Measurements from ENCODE around the gene EHMT1.

DNA sequence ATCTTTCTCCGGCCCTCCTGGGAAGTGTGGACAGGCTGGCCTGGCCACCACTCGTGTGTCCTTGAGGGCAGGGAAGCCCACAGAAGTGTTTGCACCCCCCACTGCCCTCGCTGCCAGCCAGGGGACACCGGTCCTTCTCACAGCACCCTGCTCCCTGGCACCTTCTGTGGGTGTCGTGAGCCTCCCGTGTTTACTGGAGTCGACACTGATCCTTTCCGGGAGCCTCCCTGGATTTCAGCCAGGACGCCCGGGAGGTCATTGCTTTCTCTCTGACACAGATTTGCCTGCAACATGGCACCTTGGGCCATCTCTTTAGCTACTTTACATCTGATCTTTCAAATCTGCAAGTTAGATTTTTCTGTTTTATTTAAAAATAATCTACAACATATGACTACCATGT, 138.3 kb downstream of the EHMT1 start:
- TF ChIP-seq JUNB (IDR thresholded peaks at IDR 0.05; ENCODE audit: unreplicated experiment) (no peak), POLR2AphosphoS5 (IDR thresholded peaks at IDR 0.05; ENCODE audit: low read depth) (no peak)
- TF ChIP-seq, protein P1, sequence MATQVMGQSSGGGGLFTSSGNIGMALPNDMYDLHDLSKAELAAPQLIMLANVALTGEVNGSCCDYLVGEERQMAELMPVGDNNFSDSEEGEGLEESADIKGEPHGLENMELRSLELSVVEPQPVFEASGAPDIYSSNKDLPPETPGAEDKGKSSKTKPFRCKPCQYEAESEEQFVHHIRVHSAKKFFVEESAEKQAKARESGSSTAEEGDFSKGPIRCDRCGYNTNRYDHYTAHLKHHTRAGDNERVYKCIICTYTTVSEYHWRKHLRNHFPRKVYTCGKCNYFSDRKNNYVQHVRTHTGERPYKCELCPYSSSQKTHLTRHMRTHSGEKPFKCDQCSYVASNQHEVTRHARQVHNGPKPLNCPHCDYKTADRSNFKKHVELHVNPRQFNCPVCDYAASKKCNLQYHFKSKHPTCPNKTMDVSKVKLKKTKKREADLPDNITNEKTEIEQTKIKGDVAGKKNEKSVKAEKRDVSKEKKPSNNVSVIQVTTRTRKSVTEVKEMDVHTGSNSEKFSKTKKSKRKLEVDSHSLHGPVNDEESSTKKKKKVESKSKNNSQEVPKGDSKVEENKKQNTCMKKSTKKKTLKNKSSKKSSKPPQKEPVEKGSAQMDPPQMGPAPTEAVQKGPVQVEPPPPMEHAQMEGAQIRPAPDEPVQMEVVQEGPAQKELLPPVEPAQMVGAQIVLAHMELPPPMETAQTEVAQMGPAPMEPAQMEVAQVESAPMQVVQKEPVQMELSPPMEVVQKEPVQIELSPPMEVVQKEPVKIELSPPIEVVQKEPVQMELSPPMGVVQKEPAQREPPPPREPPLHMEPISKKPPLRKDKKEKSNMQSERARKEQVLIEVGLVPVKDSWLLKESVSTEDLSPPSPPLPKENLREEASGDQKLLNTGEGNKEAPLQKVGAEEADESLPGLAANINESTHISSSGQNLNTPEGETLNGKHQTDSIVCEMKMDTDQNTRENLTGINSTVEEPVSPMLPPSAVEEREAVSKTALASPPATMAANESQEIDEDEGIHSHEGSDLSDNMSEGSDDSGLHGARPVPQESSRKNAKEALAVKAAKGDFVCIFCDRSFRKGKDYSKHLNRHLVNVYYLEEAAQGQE (IDR thresholded peaks at IDR 0.05; ENCODE audit: unreplicated experiment): no peak
